Tibial nerve (tissue), 4 donors: ENCODE data around the gene SIRT1.

Source experiments
- CTCF ChIP-seq, 5 experiments: fragments of 200-600 bp in 3 of 5; fragments of 450-650 bp in 2 of 5; sonication (generic) in 3 of 5; IDR thresholded peaks; one replicate each; pipeline ENCODE4 v1.5.1; 2016 to 2019; ENCODE audit warnings: antibody characterized with exemption in 5 of 5, mild to moderate bottlenecking in 3 of 5, moderate library complexity in 2 of 5
- EP300 ChIP-seq, 2 donors: sonication (generic); formaldehyde crosslinking; IDR thresholded peaks; one replicate each; pipeline ENCODE4 v1.6.1; 2017; ENCODE audit warnings: antibody characterized with exemption in 2 of 2, mild to moderate bottlenecking in 1 of 2
- POLR2A ChIP-seq, 2 donors: fragments of 450-650 bp; IDR thresholded peaks; one replicate each; pipeline ENCODE4 v1.6.1; 2017; ENCODE audit warnings: antibody characterized with exemption in 2 of 2, mild to moderate bottlenecking in 2 of 2, moderate library complexity in 2 of 2

- no peak for TF ChIP-seq POLR2A (IDR thresholded peaks at IDR 0.05)
- no peak for TF ChIP-seq CTCF (IDR thresholded peaks at IDR 0.05)
- no peak for TF ChIP-seq EP300 (IDR thresholded peaks at IDR 0.05)
Measured at GRCh38 chr10:67853512-67853911, 30.9 kb upstream of the SIRT1 start.
